H1 (cell line): ENCODE measurements around the gene C3. TPM values are rescaled to one million over a fixed set of nuclear protein-coding genes. Genes with fewer than 3 reads are reported as not detected.

ENCODE experiments used
- CTCF ChIA-PET: fragments of 300-600 bp; sonication (Branson Sonifier 250); formaldehyde crosslinking; loops from one replicate; lab custom pipeline; 2021; ENCODE audit not compliant: partially characterized antibody; lab: Charles Lee
- POLR2A ChIA-PET: fragments of 300-600 bp; sonication (Branson Sonifier 250); formaldehyde crosslinking; loops from one replicate; lab custom pipeline; 2021; ENCODE audit warnings: inconsistent platforms; ENCODE audit not compliant: partially characterized antibody; lab: Charles Lee
- DNase-seq, 2 experiments: peaks; one replicate each; pipeline versions ENCODE4 v3.0.0 to v3.0.0-alpha.2; 2010 to 2022; ENCODE audit warnings: low spot score in 2 of 2, low read depth in 1 of 2, mixed read lengths in 1 of 2
- FAIRE-seq: peaks from 2 replicates; lab custom pipeline; 2011; peaks lifted over from hg19 to GRCh38; lab: Jason Lieb, UNC
- H2AFZ ChIP-seq: 2 replicates; pipeline ENCODE4 v1.8.1; 2012; ENCODE audit warnings: low read length, inconsistent platforms
- H2AK5ac ChIP-seq: 2 replicates; pipeline ENCODE4 v1.6.1; 2013; ENCODE audit warnings: low read depth, low read length
- H2BK120ac ChIP-seq: replicated peaks from 2 replicates; pipeline ENCODE3; 2013; ENCODE audit warnings: low read depth, low read length, inconsistent platforms
- H2BK12ac ChIP-seq: 2 replicates; pipeline ENCODE4 v1.6.1; 2013; ENCODE audit warnings: low read depth, low read length
- H2BK15ac ChIP-seq: 2 replicates; pipeline ENCODE4 v1.6.1; 2013; ENCODE audit warnings: low read length
- H2BK20ac ChIP-seq: 2 replicates; pipeline ENCODE4 v1.6.1; 2013; ENCODE audit warnings: low read length
- H2BK5ac ChIP-seq: 2 replicates; pipeline ENCODE4 v1.6.1; 2013; ENCODE audit warnings: low read depth, low read length
- H3K14ac ChIP-seq: 2 replicates; pipeline ENCODE4 v1.6.1; 2013; ENCODE audit warnings: inconsistent platforms; ENCODE audit not compliant: insufficient read length
- H3K18ac ChIP-seq: 2 replicates; pipeline ENCODE4 v1.6.1; 2013; ENCODE audit warnings: low read length; ENCODE audit errors: extremely low read depth
- H3K23ac ChIP-seq: 2 replicates; pipeline ENCODE4 v1.6.1; 2013; ENCODE audit warnings: inconsistent platforms; ENCODE audit not compliant: insufficient read length
- H3K23me2 ChIP-seq: 2 replicates; pipeline ENCODE4 v1.6.1; 2013; ENCODE audit warnings: low read depth, low read length
- H3K27ac ChIP-seq: 2 replicates; pipeline ENCODE4 v1.6.1; 2011; ENCODE audit warnings: low read depth, low read length, inconsistent platforms
- H3K27me3 ChIP-seq, 4 experiments: replicated peaks in 1 of 4; 1 replicate in 1 of 4; 2 replicates in 3 of 4; pipeline versions ENCODE4 v1.6.1 to v1.8.1; 2011 to 2013; ENCODE audit warnings: low read length in 3 of 4, mild to moderate bottlenecking in 3 of 4, inconsistent platforms in 2 of 4, mixed read lengths in 2 of 4, moderate library complexity in 1 of 4; ENCODE audit not compliant: control insufficient read depth in 3 of 4, insufficient read depth in 3 of 4; ENCODE audit errors: extremely low read depth in 1 of 4
- H3K36me3 ChIP-seq, 4 experiments: 2 replicates each; pipeline versions ENCODE4 v1.6.1 to v1.8.1; 2011 to 2013; ENCODE audit warnings: mild to moderate bottlenecking in 4 of 4, low read length in 3 of 4, moderate library complexity in 2 of 4, control low read depth in 1 of 4, inconsistent platforms in 1 of 4; ENCODE audit not compliant: insufficient read depth in 4 of 4, control insufficient read depth in 2 of 4
- H3K4ac ChIP-seq: replicated peaks from 2 replicates; pipeline ENCODE3; 2013; ENCODE audit warnings: low read length, low read depth, mixed read lengths, inconsistent platforms; ENCODE audit not compliant: insufficient read length
- H3K4me1 ChIP-seq, 4 experiments: replicated peaks in 1 of 4; 1 replicate in 1 of 4; 2 replicates in 3 of 4; pipeline versions ENCODE4 v1.6.1 to v1.8.1; 2011 to 2013; ENCODE audit warnings: low read length in 3 of 4, inconsistent platforms in 2 of 4, mixed read lengths in 1 of 4; ENCODE audit not compliant: insufficient read depth in 4 of 4, control insufficient read depth in 3 of 4
- H3K4me2 ChIP-seq, 2 experiments: 2 replicates each; pipeline versions ENCODE4 v1.6.1 to v1.8.1; 2011 to 2013; ENCODE audit warnings: low read depth in 2 of 2, low read length in 2 of 2, control low read depth in 1 of 2, inconsistent platforms in 1 of 2, mild to moderate bottlenecking in 1 of 2; ENCODE audit not compliant: insufficient read depth in 1 of 2
- H3K4me3 ChIP-seq, 4 experiments: fragments of 200-600, 300-600 bp in 1 of 4; sonication (generic), shearing (Covaris generic), sonication (Bioruptor Twin) in 1 of 4; 2 replicates each; pipeline versions ENCODE4 v1.5.1 to v1.8.1; 2011 to 2016; ENCODE audit warnings: low read length in 4 of 4, low read depth in 3 of 4, control low read depth in 2 of 4, inconsistent platforms in 2 of 4, mild to moderate bottlenecking in 2 of 4, mixed read lengths in 1 of 4, moderate library complexity in 1 of 4; ENCODE audit not compliant: insufficient read depth in 2 of 4; ENCODE audit errors: extremely low read depth in 1 of 4
- H3K56ac ChIP-seq: replicated peaks from 2 replicates; pipeline ENCODE3; 2013; ENCODE audit warnings: low read depth, mild to moderate bottlenecking, mixed read lengths, low read length, inconsistent platforms; ENCODE audit not compliant: insufficient read length
- H3K79me1 ChIP-seq: 2 replicates; pipeline ENCODE4 v1.6.1; 2013; ENCODE audit warnings: low read depth, low read length, control low read depth
- H3K79me2 ChIP-seq, 2 experiments: 2 replicates each; pipeline versions ENCODE4 v1.6.1 to v1.8.1; 2012 to 2013; ENCODE audit warnings: low read length in 2 of 2, mild to moderate bottlenecking in 2 of 2, inconsistent platforms in 1 of 2; ENCODE audit not compliant: insufficient read depth in 2 of 2, control insufficient read depth in 1 of 2
- H3K9ac ChIP-seq, 4 experiments: replicated peaks in 1 of 4; 1 replicate in 1 of 4; 2 replicates in 3 of 4; pipeline versions ENCODE4 v1.6.1 to v1.8.1; 2011 to 2013; ENCODE audit warnings: low read depth in 3 of 4, low read length in 3 of 4, control low read depth in 2 of 4, mild to moderate bottlenecking in 2 of 4, moderate library complexity in 2 of 4, inconsistent platforms in 1 of 4; ENCODE audit errors: extremely low read depth in 1 of 4
- H3K9me3 ChIP-seq, 2 experiments: 2 replicates each; pipeline versions ENCODE4 v1.6.1 to v1.8.1; 2012 to 2013; ENCODE audit warnings: mild to moderate bottlenecking in 2 of 2, moderate library complexity in 2 of 2, control low read depth in 1 of 2, inconsistent platforms in 1 of 2, low read depth in 1 of 2, low read length in 1 of 2, mixed read lengths in 1 of 2; ENCODE audit not compliant: insufficient read depth in 2 of 2
- H4K20me1 ChIP-seq, 2 experiments: replicated peaks in 1 of 2; 2 replicates each; pipeline versions ENCODE3 to v1.8.1; 2011 to 2013; ENCODE audit warnings: inconsistent platforms in 2 of 2, low read length in 2 of 2, mild to moderate bottlenecking in 1 of 2; ENCODE audit not compliant: insufficient read depth in 2 of 2, control insufficient read depth in 1 of 2
- H4K5ac ChIP-seq: 2 replicates; pipeline ENCODE4 v1.6.1; 2013; ENCODE audit warnings: low read length, low read depth, mixed read lengths, inconsistent platforms; ENCODE audit not compliant: insufficient read length
- H4K8ac ChIP-seq: 2 replicates; pipeline ENCODE4 v1.8.0; 2013; ENCODE audit warnings: mild to moderate bottlenecking, moderate library complexity, low read length, inconsistent platforms; ENCODE audit not compliant: insufficient read depth; ENCODE audit errors: extremely low read depth
- H4K91ac ChIP-seq: replicated peaks from 2 replicates; pipeline ENCODE3; 2013; ENCODE audit warnings: low read length, mixed read lengths, inconsistent platforms; ENCODE audit not compliant: insufficient read length
- ATF3 ChIP-seq: IDR thresholded peaks from 2 replicates; pipeline ENCODE4 v1.6.1; 2011; ENCODE audit warnings: low read depth, mild to moderate bottlenecking, low read length; ENCODE audit not compliant: insufficient read depth
- CBX5 ChIP-seq: fragments of 300-800, 300-1000 bp; sonication (generic); IDR thresholded peaks from 2 replicates; pipeline ENCODE4 v1.7.1; 2016; ENCODE audit warnings: antibody characterized with exemption, low read length, low read depth
- E2F6 ChIP-seq: IDR thresholded peaks from 2 replicates; pipeline ENCODE4 v1.6.1; 2012; ENCODE audit warnings: inconsistent platforms
- PHF8 ChIP-seq: fragments of 200-600 bp; sonication (generic); conservative IDR thresholded peaks from 2 replicates; pipeline ENCODE4 v1.7.1; 2012; ENCODE audit warnings: low read depth, mild to moderate bottlenecking, inconsistent platforms, low read length, moderate library complexity
- SAP30 ChIP-seq: fragments of 300-600 bp; sonication (generic); IDR thresholded peaks from 2 replicates; pipeline ENCODE4 v1.7.1; 2012; ENCODE audit warnings: low read length, moderate library complexity, mild to moderate bottlenecking, inconsistent platforms; ENCODE audit not compliant: insufficient read depth, insufficient replicate concordance
- SP1 ChIP-seq: IDR thresholded peaks from 2 replicates; pipeline ENCODE4 v1.6.1; 2011; ENCODE audit warnings: low read depth, low read length
- SUZ12 ChIP-seq: fragments of 200-600 bp; sonication (generic); IDR thresholded peaks from 2 replicates; pipeline ENCODE4 v1.6.1; 2012; ENCODE audit warnings: mild to moderate bottlenecking, inconsistent platforms, low read length, moderate library complexity, mixed read lengths
- WGBS, 2 experiments: shearing (Covaris generic) in 1 of 2; methylation state at CpG; one replicate each; pipeline versions ENCODE4 v1.1.6 to v1.1.7; 2013 to 2015; ENCODE audit warnings: low lambda C conversion rate in 2 of 2, mixed read lengths in 2 of 2, inconsistent platforms in 1 of 2, low coverage in 1 of 2, missing lambda C conversion rate in 1 of 2; ENCODE audit not compliant: insufficient replicate concordance in 2 of 2, insufficient coverage in 1 of 2, insufficient read length in 1 of 2; ENCODE audit errors: extremely low coverage in 1 of 2, missing lambda C conversion rate in 1 of 2; 5-methylcytosine and 5-hydroxymethylcytosine counted together
- polyA plus RNA-seq, 7 experiments: library from polyadenylated mRNA; depleted of rRNA in 3 of 7; stranded (reverse) in 5 of 7; unstranded in 2 of 7; fragments of >200 nt in 5 of 7; fragments of 200-250 nt in 2 of 7; gene quantifications; 1 replicate in 5 of 7; 2 replicates in 1 of 7; 4 replicates in 1 of 7; pipeline versions ENCODE4 v1.2.1 to v1.2.3, GENCODE V29; 2011 to 2013; ENCODE audit warnings: missing spikeins in 2 of 7, mixed read lengths in 2 of 7
- total RNA-seq: library from RNA; stranded (reverse); fragmentation: NEBNext Ultra II Directional; extraction: Animal tissue kit (Norgen Biotek cat#: 25700); gene quantifications from 2 replicates; pipeline ENCODE4 v1.2.1, GENCODE V29; 2021
- TF ChIP-seq, protein P1 (sequence below): IDR thresholded peaks from 2 replicates; pipeline ENCODE4 v1.6.1; 2012; ENCODE audit warnings: inconsistent platforms

C3 gene
- total and polyA plus RNA-seq, 2 of the 8 experiments (the other 6 are each of a cell fraction or from before 2014, with no cell fraction given): 6.4 to 12.8 TPM

GRCh38 chr19:6739390-6739882 lies 19.0 kb upstream of the C3 start, which contains the start of gene TRIP10:
TRIP10 (plus strand) TSS chr19:6739680; CDS start chr19:6739762, 82 bp downstream.
- Histone ChIP-seq H3K9ac (peak within 1 kb of the TSS; percentile 48 to 70 (median 60); a peak in 6 of 7 replicates), H2BK15ac (peak within 1 kb of the TSS; percentile 65; the same call in 1 of the 2 replicates), H2BK5ac (peak within 1 kb of the TSS; percentile 81), H3K14ac (no peak within 1 kb of the TSS), H2AK5ac (no peak within 1 kb of the TSS), H3K9me3 (no peaks in the 10 kb centered on the region), H2BK12ac (peak within 1 kb of the TSS; percentile 98), H3K27me3 (no peaks in the 10 kb centered on the region), H4K91ac (peak within 1 kb of the TSS; percentile 83), H3K23ac (no peak within 1 kb of the TSS), H2BK120ac (peak within 1 kb of the TSS; percentile 45), H3K79me2 (peaks cover 0 to 13% of the 10 kb centered on the region in 2 experiments; a peak in 1 of 4 replicates), H4K8ac (peak within 1 kb of the TSS; percentile 76), H3K4me3 (peak within 1 kb of the TSS; percentile 65 to 94 (median 78)), H3K36me3 (peaks cover under 1 to 22% (median 4%) of the 10 kb centered on the region in 4 experiments; a peak in 5 of 8 replicates), H3K4me1 (peaks cover 4 to 33% (median 23%) of the 10 kb centered on the region in 4 experiments), H2AFZ (no peak within 1 kb of the TSS; the same call in 1 of the 2 replicates), H3K23me2 (peaks cover 17% of the 10 kb centered on the region), H2BK20ac (no peak within 1 kb of the TSS), H3K79me1 (peaks cover 5% of the 10 kb centered on the region), H3K18ac (peak within 1 kb of the TSS; percentile 87), H3K4me2 (peak within 1 kb of the TSS; percentile 78 to 81), H4K5ac (peak within 1 kb of the TSS; percentile 68), H3K27ac (peak within 1 kb of the TSS; percentile 66), H3K4ac (peak within 1 kb of the TSS; percentile 65), H4K20me1 (peaks cover 0 to 5% of the 10 kb centered on the region in 2 experiments), H3K56ac (peak within 1 kb of the TSS; percentile 60)
- DNase-seq (peak in 1 of 2 experiments; percentile 84), FAIRE-seq (no peak)
- TF ChIP-seq CBX5 (no peak), ATF3 (no peak), E2F6 (0 out of 2 replicates have a peak, but pooled peaks have one; percentile 10), SAP30 (peak; percentile 5), PHF8 (peak; percentile 33; the same call in 1 of the 2 replicates), SP1 (peak; percentile 51; the same call in 1 of the 2 replicates), SUZ12 (no peak)
- TF ChIP-seq, protein P1, sequence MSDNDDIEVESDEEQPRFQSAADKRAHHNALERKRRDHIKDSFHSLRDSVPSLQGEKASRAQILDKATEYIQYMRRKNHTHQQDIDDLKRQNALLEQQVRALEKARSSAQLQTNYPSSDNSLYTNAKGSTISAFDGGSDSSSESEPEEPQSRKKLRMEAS: no peak
- CTCF ChIA-PET: interaction anchor here (1.4 to 4.7 kb wide), 6 partner anchors 13 to 124 kb away, joined by 5 to 31 read pairs (median 16); partner anchors contain the start of genes C3 and VAV1
- 3% methylated on average over 9 of the region's 47 CpGs; no CpG with 5 or more reads in 1 of the 2 experiments for WGBS, 2 experiments
- POLR2A ChIA-PET: interaction anchor here (0.7 to 9.7 kb wide), 5 partner anchors 11 to 27 kb away, joined by 3 to 110 read pairs (median 5); no protein-coding TSS in a partner anchor
